ENCODE results near the gene PRKCA.

PRKCA gene

GRCh38 chr17:66351033-66351432 lies 48.6 kb downstream of the PRKCA start:
- TF ChIP-seq NFIC (IDR thresholded peaks at IDR 0.05) = no peak
- TF ChIP-seq EP300 (IDR thresholded peaks at IDR 0.05; ENCODE audit: borderline replicate concordance) = no peak
- no peak for TF ChIP-seq REST (IDR thresholded peaks at IDR 0.05; ENCODE audit: low read depth)

- no peak for TF ChIP-seq CEBPB (IDR thresholded peaks at IDR 0.05)
- TF ChIP-seq TCF12 (IDR thresholded peaks at IDR 0.05; ENCODE audit: low read depth) = no peak
- no peak for TF ChIP-seq TEAD4 (IDR thresholded peaks at IDR 0.05)
- TF ChIP-seq USF1 (IDR thresholded peaks at IDR 0.05) = no peak
- TF ChIP-seq EGR1 (IDR thresholded peaks at IDR 0.05) = no peak
- no peak for TF ChIP-seq EP300 (IDR thresholded peaks at IDR 0.05; ENCODE audit: borderline replicate concordance)
- no peak for TF ChIP-seq REST (IDR thresholded peaks at IDR 0.05; ENCODE audit: low read depth)
- no peak for TF ChIP-seq MAX (IDR thresholded peaks at IDR 0.05)
- TF ChIP-seq FOXM1 (IDR thresholded peaks at IDR 0.05; ENCODE audit: borderline replicate concordance, low read depth) = no peak
- TF ChIP-seq TAF1 (IDR thresholded peaks at IDR 0.05; ENCODE audit: low read depth) = no peak
- TF ChIP-seq ZBTB7A (IDR thresholded peaks at IDR 0.05; ENCODE audit: low read depth) = no peak
Measured at GRCh38 chr17:66351701-66352100, 49.3 kb downstream of the PRKCA start.

- TF ChIP-seq TEAD4 (IDR thresholded peaks at IDR 0.05) = no peak
- no peak for TF ChIP-seq TAF1 (IDR thresholded peaks at IDR 0.05; ENCODE audit: low read depth)
Measured at GRCh38 chr17:66353937-66354401, 51.6 kb downstream of the PRKCA start.

GRCh38 chr17:66354472-66354871 lies 52.1 kb downstream of the PRKCA start:
- TF ChIP-seq MAX (IDR thresholded peaks at IDR 0.05) = no peak
- no peak for TF ChIP-seq ZBTB7A (IDR thresholded peaks at IDR 0.05; ENCODE audit: low read depth)
- no peak for TF ChIP-seq TCF12 (IDR thresholded peaks at IDR 0.05; ENCODE audit: low read depth)
- TF ChIP-seq EGR1 (IDR thresholded peaks at IDR 0.05) = no peak
- TF ChIP-seq REST (IDR thresholded peaks at IDR 0.05; ENCODE audit: low read depth) = no peak
- TF ChIP-seq TEAD4 (IDR thresholded peaks at IDR 0.05) = no peak
- TF ChIP-seq CEBPB (IDR thresholded peaks at IDR 0.05) = no peak
- no peak for TF ChIP-seq EP300 (IDR thresholded peaks at IDR 0.05; ENCODE audit: borderline replicate concordance)
- TF ChIP-seq RAD21 (IDR thresholded peaks at IDR 0.05; ENCODE audit: low read depth) = no peak
- no peak for TF ChIP-seq FOXM1 (IDR thresholded peaks at IDR 0.05; ENCODE audit: borderline replicate concordance, low read depth)

- TF ChIP-seq TEAD4 (IDR thresholded peaks at IDR 0.05) (no peak), YY1 (IDR thresholded peaks at IDR 0.05; ENCODE audit: low read depth) (no peak), EP300 (IDR thresholded peaks at IDR 0.05; ENCODE audit: borderline replicate concordance) (no peak), ZBTB7A (IDR thresholded peaks at IDR 0.05; ENCODE audit: low read depth) (no peak), NFIC (IDR thresholded peaks at IDR 0.05) (no peak), CEBPB (IDR thresholded peaks at IDR 0.05) (no peak), TAF1 (IDR thresholded peaks at IDR 0.05; ENCODE audit: low read depth) (no peak), FOXM1 (IDR thresholded peaks at IDR 0.05; ENCODE audit: borderline replicate concordance, low read depth) (no peak), REST (IDR thresholded peaks at IDR 0.05; ENCODE audit: low read depth) (no peak), EGR1 (IDR thresholded peaks at IDR 0.05) (no peak), RAD21 (IDR thresholded peaks at IDR 0.05; ENCODE audit: low read depth) (no peak), USF1 (IDR thresholded peaks at IDR 0.05) (no peak), CREB1 (IDR thresholded peaks at IDR 0.05; ENCODE audit: low read depth) (no peak), MAX (IDR thresholded peaks at IDR 0.05) (no peak)
Measured at GRCh38 chr17:66354981-66355380, 52.6 kb downstream of the PRKCA start.
